B cell (primary cell): ENCODE measurements around the gene CALML5. TPM values are rescaled to one million over a fixed set of nuclear protein-coding genes. Genes with fewer than 3 reads are reported as not detected.

ENCODE experiments used
- ATAC-seq: fragments of 200-7000 bp; cut with Tn5 transposase; one replicate; pipeline ENCODE4 v1.10.0; 2021; ENCODE audit warnings: low read depth, mild to moderate bottlenecking, moderate number of reproducible peaks, moderate library complexity
- CTCF ChIA-PET: fragments of 350-600 bp; sonication (Branson Sonifier 250); formaldehyde crosslinking; loops from one replicate; lab custom pipeline; 2021; ENCODE audit warnings: antibody characterized with exemption, inconsistent platforms; lab: Charles Lee
- POLR2A ChIA-PET: fragments of 350-600 bp; sonication (Branson Sonifier 250); formaldehyde crosslinking; loops from one replicate; lab custom pipeline; 2021; ENCODE audit warnings: antibody characterized with exemption; lab: Charles Lee
- DNase-seq: peaks from one replicate; pipeline ENCODE4 v3.0.0; 2013
- H2AFZ ChIP-seq: 2 replicates; pipeline ENCODE4 v1.6.1; 2012; ENCODE audit warnings: mild to moderate bottlenecking, low read depth, low read length; ENCODE audit not compliant: insufficient read depth, poor library complexity, severe bottlenecking
- H3K27ac ChIP-seq, 2 donors: 1 replicate in 1 of 2; 2 replicates in 1 of 2; pipeline ENCODE4 v1.5.1; 2012 to 2013; ENCODE audit warnings: low read length in 2 of 2, mild to moderate bottlenecking in 2 of 2, moderate library complexity in 1 of 2
- H3K27me3 ChIP-seq, 4 experiments: fragments of 200-600 bp in 1 of 4; sonication (generic) in 1 of 4; replicated peaks in 1 of 4; 1 replicate in 2 of 4; 2 replicates in 2 of 4; pipeline versions ENCODE4 v1.6.1 to v1.7.0; 2013 to 2016; ENCODE audit warnings: low read length in 3 of 4, mild to moderate bottlenecking in 2 of 4, mixed read lengths in 1 of 4, moderate library complexity in 1 of 4; ENCODE audit not compliant: insufficient read depth in 4 of 4, control insufficient read depth in 3 of 4; ENCODE audit errors: control extremely low read depth in 1 of 4
- H3K36me3 ChIP-seq, 2 experiments: replicated peaks in 1 of 2; 1 replicate in 1 of 2; 2 replicates in 1 of 2; pipeline versions ENCODE4 v1.6.1 to v1.7.1; 2013; ENCODE audit warnings: low read length in 1 of 2; ENCODE audit not compliant: insufficient read depth in 2 of 2, control insufficient read depth in 1 of 2; ENCODE audit errors: control extremely low read depth in 1 of 2, extremely low read depth in 1 of 2
- H3K4me1 ChIP-seq, 2 donors: fragments of 200-600 bp in 1 of 2; sonication (generic) in 1 of 2; 1 replicate in 1 of 2; 2 replicates in 1 of 2; pipeline versions ENCODE4 v1.5.1 to v1.6.1; 2013 to 2017; ENCODE audit warnings: low read length in 2 of 2; ENCODE audit not compliant: control insufficient read depth in 2 of 2, insufficient read depth in 2 of 2
- H3K4me2 ChIP-seq: replicated peaks from 2 replicates; pipeline ENCODE3; 2012; ENCODE audit warnings: mild to moderate bottlenecking, low read depth, low read length; ENCODE audit not compliant: poor library complexity, severe bottlenecking
- H3K4me3 ChIP-seq, 5 experiments: fragments of 200-600 bp in 1 of 5; sonication (generic) in 1 of 5; 1 replicate in 3 of 5; 2 replicates in 2 of 5; pipeline versions ENCODE4 v1.5.1 to v1.7.0; 2011 to 2016; ENCODE audit warnings: low read length in 4 of 5, mild to moderate bottlenecking in 4 of 5, low read depth in 2 of 5, control low read depth in 1 of 5, moderate library complexity in 1 of 5; ENCODE audit not compliant: insufficient read depth in 1 of 5; ENCODE audit errors: control extremely low read depth in 1 of 5, extremely low read depth in 1 of 5
- H3K79me2 ChIP-seq: fragments of 200-600 bp; sonication (generic); one replicate; pipeline ENCODE4 v1.6.0; 2016; ENCODE audit warnings: low read length; ENCODE audit not compliant: control insufficient read depth, insufficient read depth
- H3K9ac ChIP-seq: fragments of 200-600 bp; sonication (generic); 2 replicates; pipeline ENCODE4 v1.6.1; 2017; ENCODE audit warnings: mild to moderate bottlenecking, low read length, moderate library complexity
- H3K9me3 ChIP-seq, 3 donors: one replicate each; pipeline versions ENCODE4 v1.6.1 to v1.7.1; 2013; ENCODE audit warnings: low read length in 2 of 3; ENCODE audit not compliant: control insufficient read depth in 2 of 3, insufficient read depth in 1 of 3; ENCODE audit errors: control extremely low read depth in 1 of 3
- H4K20me1 ChIP-seq: 2 replicates; pipeline ENCODE4 v1.6.0; 2012; ENCODE audit warnings: mild to moderate bottlenecking, low read length; ENCODE audit not compliant: insufficient read depth, control insufficient read depth, poor library complexity, severe bottlenecking
- H3K27ac Mint-ChIP-seq: one replicate; pipeline ENCODE4 v1.8.0; 2021; ENCODE audit warnings: mixed read lengths
- H3K27me3 Mint-ChIP-seq: one replicate; pipeline ENCODE4 v1.8.0; 2021; ENCODE audit warnings: mixed read lengths
- H3K4me1 Mint-ChIP-seq: one replicate; pipeline ENCODE4 v1.8.0; 2021; ENCODE audit warnings: mixed read lengths
- H3K4me3 Mint-ChIP-seq: one replicate; pipeline ENCODE4 v1.8.0; 2021; ENCODE audit warnings: mixed read lengths
- H3K9me3 Mint-ChIP-seq: one replicate; pipeline ENCODE4 v1.8.0; 2022; ENCODE audit warnings: mixed read lengths; ENCODE audit not compliant: insufficient read depth
- EZH2 ChIP-seq: IDR thresholded peaks from 2 replicates; pipeline ENCODE4 v1.6.1; 2012; ENCODE audit warnings: borderline replicate concordance, low read depth, mild to moderate bottlenecking, moderate library complexity, low read length; ENCODE audit not compliant: insufficient read depth, poor library complexity, severe bottlenecking
- WGBS: methylation state at CpG from one replicate; pipeline ENCODE4 v1.1.5; 2013; ENCODE audit warnings: missing lambda C conversion rate; ENCODE audit not compliant: insufficient coverage; 5-methylcytosine and 5-hydroxymethylcytosine counted together
- intact Hi-C: fragments of 100-400 bp; cut with micrococcal nuclease; formaldehyde crosslinking; loops from one replicate; pipeline ENCODE4 v1.10.0; 2022
- polyA plus RNA-seq: library from polyadenylated mRNA; depleted of rRNA; stranded (reverse); fragments of >200 nt; gene quantifications from 2 replicates; pipeline ENCODE4 v1.2.3, GENCODE V29; 2012
- total RNA-seq, 2 donors: library from RNA; stranded (reverse); fragments of 120-200 nt in 1 of 2; gene quantifications; 1 replicate in 1 of 2; 2 replicates in 1 of 2; pipeline versions ENCODE4 v1.2.3 to v1.2.4, GENCODE V29; 2013 to 2022
- TF ChIP-seq, protein P1 (sequence below): fragments of 200-600 bp; IDR thresholded peaks from one replicate; pipeline ENCODE4 v1.8.0; 2022; ENCODE audit warnings: antibody characterized with exemption, mild to moderate bottlenecking

Gene CALML5
- total and polyA plus RNA-seq, 2 donors (not counting 1 experiment from before 2014, with no cell fraction given) = not detected

DNA sequence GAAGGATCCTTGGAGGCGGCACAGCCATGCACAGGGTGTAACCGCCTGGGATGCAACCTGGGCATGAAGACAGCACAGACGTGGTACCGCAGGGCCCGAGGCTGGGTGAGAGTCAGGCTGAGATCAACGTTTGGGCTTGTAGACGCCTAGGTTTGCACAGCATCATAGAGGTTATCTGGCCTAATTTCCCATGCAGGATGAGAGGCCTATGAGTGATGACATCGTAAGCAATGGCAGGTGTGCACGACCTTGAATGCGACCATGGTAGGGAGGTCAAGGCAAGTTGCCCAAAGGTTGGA, 32.9 kb upstream of the CALML5 start:
- H3K27ac ChIP-seq = no peak overlapping the region
- no peaks in the 10 kb centered on the region for H3K27me3 Mint-ChIP-seq
- 92% methylated on average over 10 of the region's 10 CpGs for WGBS
- H3K4me3 ChIP-seq = no peak overlapping the region
- no peaks in the 10 kb centered on the region for H3K9me3 Mint-ChIP-seq
- H3K9ac ChIP-seq = no peak overlapping the region
- H3K27me3 ChIP-seq = no peaks in the 10 kb centered on the region
- DNase-seq = no peak
- H3K4me3 Mint-ChIP-seq = no peak overlapping the region
- no peaks in the 10 kb centered on the region for H3K4me1 Mint-ChIP-seq
- no peaks in the 10 kb centered on the region for H3K79me2 ChIP-seq
- H4K20me1 ChIP-seq = no peaks in the 10 kb centered on the region
- no peak overlapping the region for H3K4me2 ChIP-seq
- ChIA-PET CTCF (no interaction called here), POLR2A (no interaction called here)
- intact Hi-C loops = no loop called here
- H2AFZ ChIP-seq = no peak overlapping the region
- H3K9me3 ChIP-seq = peaks cover 0 to 3% (median 0%) of the 10 kb centered on the region in 3 donors
- no peak for ATAC-seq
- TF ChIP-seq EZH2 = no peak
- TF ChIP-seq, protein P1, sequence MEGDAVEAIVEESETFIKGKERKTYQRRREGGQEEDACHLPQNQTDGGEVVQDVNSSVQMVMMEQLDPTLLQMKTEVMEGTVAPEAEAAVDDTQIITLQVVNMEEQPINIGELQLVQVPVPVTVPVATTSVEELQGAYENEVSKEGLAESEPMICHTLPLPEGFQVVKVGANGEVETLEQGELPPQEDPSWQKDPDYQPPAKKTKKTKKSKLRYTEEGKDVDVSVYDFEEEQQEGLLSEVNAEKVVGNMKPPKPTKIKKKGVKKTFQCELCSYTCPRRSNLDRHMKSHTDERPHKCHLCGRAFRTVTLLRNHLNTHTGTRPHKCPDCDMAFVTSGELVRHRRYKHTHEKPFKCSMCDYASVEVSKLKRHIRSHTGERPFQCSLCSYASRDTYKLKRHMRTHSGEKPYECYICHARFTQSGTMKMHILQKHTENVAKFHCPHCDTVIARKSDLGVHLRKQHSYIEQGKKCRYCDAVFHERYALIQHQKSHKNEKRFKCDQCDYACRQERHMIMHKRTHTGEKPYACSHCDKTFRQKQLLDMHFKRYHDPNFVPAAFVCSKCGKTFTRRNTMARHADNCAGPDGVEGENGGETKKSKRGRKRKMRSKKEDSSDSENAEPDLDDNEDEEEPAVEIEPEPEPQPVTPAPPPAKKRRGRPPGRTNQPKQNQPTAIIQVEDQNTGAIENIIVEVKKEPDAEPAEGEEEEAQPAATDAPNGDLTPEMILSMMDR = no peak
- H3K27ac Mint-ChIP-seq = no peak overlapping the region
- no peaks in the 10 kb centered on the region for H3K4me1 ChIP-seq
- no peaks in the 10 kb centered on the region for H3K36me3 ChIP-seq

GRCh38 chr10:5531558-5532306, 32.4 kb upstream of the CALML5 start:
- 90% methylated on average over 9 of the region's 10 CpGs for WGBS
- no peaks in the 10 kb centered on the region for H3K4me1 Mint-ChIP-seq
- Histone ChIP-seq H3K79me2 (no peaks in the 10 kb centered on the region), H3K27me3 (no peaks in the 10 kb centered on the region), H3K4me1 (no peaks in the 10 kb centered on the region), H3K9ac (no peak overlapping the region), H2AFZ (no peak overlapping the region), H3K4me2 (no peak overlapping the region), H4K20me1 (no peaks in the 10 kb centered on the region), H3K27ac (no peak overlapping the region), H3K4me3 (no peak overlapping the region), H3K9me3 (peaks cover 0 to 3% (median 0%) of the 10 kb centered on the region in 3 donors), H3K36me3 (no peaks in the 10 kb centered on the region)
- DNase-seq (no peak), ATAC-seq (no peak)
- H3K4me3 Mint-ChIP-seq = no peak overlapping the region
- ChIA-PET POLR2A (no interaction called here), CTCF (no interaction called here)
- no peaks in the 10 kb centered on the region for H3K9me3 Mint-ChIP-seq
- no peaks in the 10 kb centered on the region for H3K27me3 Mint-ChIP-seq
- no peak overlapping the region for H3K27ac Mint-ChIP-seq
- no peak for TF ChIP-seq EZH2
- TF ChIP-seq, protein P1 = no peak
- intact Hi-C loops = no loop called here
